Keratinocyte (primary cell): ENCODE measurements around the gene SRRM5.

Experiments
- EZH2 ChIP-seq: IDR thresholded peaks from one replicate; pipeline ENCODE4 v1.6.1; 2012; ENCODE audit warnings: inconsistent platforms, mild to moderate bottlenecking, low read length, moderate library complexity
- TF ChIP-seq, protein P1 (sequence below), 3 experiments: IDR thresholded peaks in 1 of 3; conservative IDR thresholded peaks in 1 of 3; optimal IDR thresholded peaks in 1 of 3; 2 replicates in 2 of 3; 3 replicates in 1 of 3; pipeline versions ENCODE3 to v1.5.1; 2011; ENCODE audit warnings: low read length in 3 of 3, mild to moderate bottlenecking in 3 of 3, moderate library complexity in 2 of 3, control low read depth in 1 of 3, inconsistent platforms in 1 of 3; ENCODE audit not compliant: insufficient read depth in 2 of 3; ENCODE audit errors: extremely low read depth in 1 of 3

GRCh38 chr19:43616954-43617353, 5.1 kb downstream of the SRRM5 start:
- TF ChIP-seq, protein P1, sequence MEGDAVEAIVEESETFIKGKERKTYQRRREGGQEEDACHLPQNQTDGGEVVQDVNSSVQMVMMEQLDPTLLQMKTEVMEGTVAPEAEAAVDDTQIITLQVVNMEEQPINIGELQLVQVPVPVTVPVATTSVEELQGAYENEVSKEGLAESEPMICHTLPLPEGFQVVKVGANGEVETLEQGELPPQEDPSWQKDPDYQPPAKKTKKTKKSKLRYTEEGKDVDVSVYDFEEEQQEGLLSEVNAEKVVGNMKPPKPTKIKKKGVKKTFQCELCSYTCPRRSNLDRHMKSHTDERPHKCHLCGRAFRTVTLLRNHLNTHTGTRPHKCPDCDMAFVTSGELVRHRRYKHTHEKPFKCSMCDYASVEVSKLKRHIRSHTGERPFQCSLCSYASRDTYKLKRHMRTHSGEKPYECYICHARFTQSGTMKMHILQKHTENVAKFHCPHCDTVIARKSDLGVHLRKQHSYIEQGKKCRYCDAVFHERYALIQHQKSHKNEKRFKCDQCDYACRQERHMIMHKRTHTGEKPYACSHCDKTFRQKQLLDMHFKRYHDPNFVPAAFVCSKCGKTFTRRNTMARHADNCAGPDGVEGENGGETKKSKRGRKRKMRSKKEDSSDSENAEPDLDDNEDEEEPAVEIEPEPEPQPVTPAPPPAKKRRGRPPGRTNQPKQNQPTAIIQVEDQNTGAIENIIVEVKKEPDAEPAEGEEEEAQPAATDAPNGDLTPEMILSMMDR (optimal IDR thresholded peaks at IDR 0.05 in 1 of 3, IDR thresholded peaks at IDR 0.05 in 1 of 3, conservative IDR thresholded peaks at IDR 0.05 in 1 of 3; ENCODE audit: extremely low read depth in 1 of 3, insufficient read depth in 2 of 3, low read length in 3 of 3): no peak
- no peak for TF ChIP-seq EZH2
